ENCODE results near the gene SAG. TPM values are rescaled to one million over a fixed set of nuclear protein-coding genes. Genes with fewer than 3 reads are reported as not detected.

Gene SAG
- total RNA-seq, 1 donor from 2014 or later, result not detected

GRCh38 chr2:233325256-233325655 is 17.6 kb downstream of the SAG start:
- H3K9me3 Mint-ChIP-seq (ENCODE audit: unreplicated experiment), result peaks cover 1% of the 10 kb centered on the region
- H3K4me1 Mint-ChIP-seq (ENCODE audit: low read depth, unreplicated experiment), result peaks cover 8% of the 10 kb centered on the region
- no peak for DNase-seq
- no peaks in the 10 kb centered on the region for H3K36me3 Mint-ChIP-seq (ENCODE audit: unreplicated experiment)
- no peak overlapping the region for H3K27ac Mint-ChIP-seq (ENCODE audit: unreplicated experiment)
- no peaks in the 10 kb centered on the region for H3K27me3 Mint-ChIP-seq (ENCODE audit: unreplicated experiment)
- no peak for TF ChIP-seq CTCF (IDR thresholded peaks at IDR 0.05; ENCODE audit: partially characterized antibody, unreplicated experiment)
- H3K4me3 Mint-ChIP-seq (ENCODE audit: unreplicated experiment), result no peak overlapping the region

- Mint-ChIP-seq H3K27ac (ENCODE audit: unreplicated experiment) (no peak overlapping the region), H3K9me3 (ENCODE audit: unreplicated experiment) (peaks cover 1% of the 10 kb centered on the region), H3K4me1 (ENCODE audit: low read depth, unreplicated experiment) (peaks cover 8% of the 10 kb centered on the region), H3K4me3 (ENCODE audit: unreplicated experiment) (no peak overlapping the region), H3K36me3 (ENCODE audit: unreplicated experiment) (no peaks in the 10 kb centered on the region), H3K27me3 (ENCODE audit: unreplicated experiment) (no peaks in the 10 kb centered on the region)
- DNase-seq, result no peak
- TF ChIP-seq CTCF (IDR thresholded peaks at IDR 0.05; ENCODE audit: partially characterized antibody, unreplicated experiment), result no peak
Observed at GRCh38 chr2:233325814-233326213, 18.2 kb downstream of the SAG start.

GRCh38 chr2:233326500-233326899 is 18.9 kb downstream of the SAG start:
- no peaks in the 10 kb centered on the region for H3K27me3 Mint-ChIP-seq (ENCODE audit: unreplicated experiment)
- DNase-seq, result no peak
- no peak overlapping the region for H3K27ac Mint-ChIP-seq (ENCODE audit: unreplicated experiment)

GRCh38 chr2:233328922-233329321 is 21.3 kb downstream of the SAG start:
- Mint-ChIP-seq H3K4me1 (ENCODE audit: low read depth, unreplicated experiment) (peaks cover 7% of the 10 kb centered on the region), H3K4me3 (ENCODE audit: unreplicated experiment) (no peak overlapping the region), H3K9me3 (ENCODE audit: unreplicated experiment) (peaks cover 1% of the 10 kb centered on the region), H3K27ac (ENCODE audit: unreplicated experiment) (no peak overlapping the region), H3K36me3 (ENCODE audit: unreplicated experiment) (no peaks in the 10 kb centered on the region), H3K27me3 (ENCODE audit: unreplicated experiment) (peaks cover under 1% of the 10 kb centered on the region)
- DNase-seq, result no peak
- TF ChIP-seq CTCF (IDR thresholded peaks at IDR 0.05; ENCODE audit: partially characterized antibody, unreplicated experiment), result no peak

More at GRCh38 chr2:233326500-233326899, 18.9 kb downstream of the SAG start:
- H3K9me3 Mint-ChIP-seq (ENCODE audit: unreplicated experiment), result peaks cover 1% of the 10 kb centered on the region
- no peak overlapping the region for H3K4me3 Mint-ChIP-seq (ENCODE audit: unreplicated experiment)
- H3K4me1 Mint-ChIP-seq (ENCODE audit: low read depth, unreplicated experiment), result peaks cover 5% of the 10 kb centered on the region
- no peaks in the 10 kb centered on the region for H3K36me3 Mint-ChIP-seq (ENCODE audit: unreplicated experiment)
- no peak for TF ChIP-seq CTCF (IDR thresholded peaks at IDR 0.05; ENCODE audit: partially characterized antibody, unreplicated experiment)

GRCh38 chr2:233329489-233330135 is 22.0 kb downstream of the SAG start:
- DNase-seq, result no peak
- H3K27me3 Mint-ChIP-seq (ENCODE audit: unreplicated experiment), result peaks cover 2% of the 10 kb centered on the region
- H3K36me3 Mint-ChIP-seq (ENCODE audit: unreplicated experiment), result no peaks in the 10 kb centered on the region
- no peak for TF ChIP-seq CTCF (IDR thresholded peaks at IDR 0.05; ENCODE audit: partially characterized antibody, unreplicated experiment)
- H3K9me3 Mint-ChIP-seq (ENCODE audit: unreplicated experiment), result no peaks in the 10 kb centered on the region
- H3K4me3 Mint-ChIP-seq (ENCODE audit: unreplicated experiment), result no peak overlapping the region
- H3K4me1 Mint-ChIP-seq (ENCODE audit: low read depth, unreplicated experiment), result peaks cover 9% of the 10 kb centered on the region
- H3K27ac Mint-ChIP-seq (ENCODE audit: unreplicated experiment), result no peak overlapping the region

All from glutamatergic neuron (in vitro differentiated cells).